ENCODE measurements around the gene OSBPL5. TPM values are rescaled to one million over a fixed set of nuclear protein-coding genes. Genes with fewer than 3 reads are reported as not detected.

OSBPL5 gene
- total RNA-seq, 4 donors from 2014 or later = 43.4 to 75.2 (median 56.8) TPM

DNA sequence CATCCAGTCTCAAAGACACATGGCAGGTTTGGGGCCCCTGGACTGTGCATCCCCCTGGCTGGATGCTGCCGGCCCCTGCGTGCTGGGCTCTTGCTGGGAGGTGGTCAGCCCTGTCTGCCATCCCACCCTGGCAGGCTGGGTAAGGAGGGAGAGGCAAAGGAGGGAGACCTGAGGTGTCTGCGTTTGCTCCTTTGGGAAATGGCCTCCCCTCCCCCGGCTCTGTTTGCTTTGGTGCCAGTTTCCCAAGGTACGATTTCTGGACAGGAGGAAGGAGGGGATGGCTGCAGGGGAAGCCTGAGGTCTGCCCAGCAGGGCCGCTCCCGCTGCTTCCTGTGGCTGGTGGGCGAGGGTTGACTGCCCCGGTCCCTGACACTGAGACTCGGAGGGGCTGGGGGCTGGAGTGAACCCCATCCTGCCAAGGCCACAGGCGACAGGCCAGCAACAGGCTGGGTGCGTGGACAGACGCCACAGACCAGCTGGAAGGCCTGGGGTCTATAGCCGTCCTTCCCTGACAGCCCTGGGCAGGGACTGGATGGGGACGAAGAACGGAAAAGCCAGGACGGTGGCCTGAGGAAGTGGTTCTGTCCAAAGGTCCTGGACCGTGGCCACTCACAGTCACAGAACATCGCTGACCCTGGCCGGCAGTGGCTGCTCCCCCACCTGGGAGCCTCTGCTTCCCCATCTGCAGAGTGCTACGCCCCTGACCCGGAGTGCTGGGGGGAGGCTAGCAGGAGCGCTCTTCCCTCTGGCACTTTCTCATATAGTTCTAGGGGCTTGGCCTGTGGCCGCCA, 38.0 kb downstream of the OSBPL5 start:
- WGBS = 75% methylated on average over 11 of the region's 24 CpGs
- DNase-seq (ENCODE audit: low spot score in 2 of 2) = peak; percentile 77 to 78
- peaks cover 67% of the 10 kb centered on the region for H3K4me1 ChIP-seq
- H3K36me3 ChIP-seq = peaks cover 16% of the 10 kb centered on the region
- TF ChIP-seq EP300 (IDR thresholded peaks at IDR 0.05) (no peak), POLR2AphosphoS5 (IDR thresholded peaks at IDR 0.05) (no peak), POLR2A (IDR thresholded peaks at IDR 0.05) (no peak), CTCF (IDR thresholded peaks at IDR 0.05) (no peak)
- H3K4me3 ChIP-seq = no peak overlapping the region
- H3K9me3 ChIP-seq = no peaks in the 10 kb centered on the region
- no peaks in the 10 kb centered on the region for H3K27me3 ChIP-seq
- peak overlapping the region; percentile 42 for H3K27ac ChIP-seq

DNA sequence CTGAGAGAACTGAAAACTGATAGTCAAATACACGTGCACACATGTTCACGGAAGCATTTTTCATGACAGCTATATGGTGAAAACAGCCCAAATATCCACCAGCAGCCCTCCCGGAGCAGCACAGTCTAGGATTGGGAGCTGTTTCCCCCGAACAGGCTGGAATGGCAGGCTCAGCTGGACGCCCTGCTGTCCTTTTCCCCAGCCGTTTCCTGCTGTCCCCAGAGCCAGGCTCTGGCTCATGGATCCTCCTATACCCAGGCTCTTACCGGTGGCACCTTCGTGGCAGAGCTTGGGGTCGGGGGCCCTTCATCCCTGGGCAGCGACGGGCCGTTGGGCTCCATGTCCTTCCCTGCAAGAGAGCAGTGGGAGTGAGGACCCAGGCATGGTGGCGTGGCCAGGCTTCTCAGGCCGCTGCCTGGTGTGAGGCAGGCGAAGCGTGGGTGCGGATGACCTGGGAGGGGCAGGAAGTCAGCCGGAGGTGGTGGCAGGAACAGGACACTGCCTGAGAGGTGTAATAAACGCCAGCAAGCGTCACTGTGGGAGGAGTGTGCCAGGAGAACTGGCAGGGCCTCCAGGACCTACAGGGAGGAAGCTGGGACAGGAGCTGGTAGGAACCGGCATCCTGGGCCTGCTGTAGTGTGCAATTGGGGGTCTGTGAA, 38.8 kb downstream of the OSBPL5 start:
- Histone ChIP-seq H3K4me3 (no peak overlapping the region), H3K9me3 (no peaks in the 10 kb centered on the region), H3K27me3 (no peaks in the 10 kb centered on the region), H3K4me1 (peaks cover 67% of the 10 kb centered on the region), H3K27ac (peak overlapping the region; percentile 42), H3K36me3 (peaks cover 23% of the 10 kb centered on the region)
- 82% methylated on average over 18 of the region's 21 CpGs for WGBS
- peak; percentile 77 to 82 for DNase-seq (ENCODE audit: low spot score in 2 of 2)
- TF ChIP-seq EP300 (IDR thresholded peaks at IDR 0.05) = no peak

- H3K4me3 ChIP-seq = no peak overlapping the region
- WGBS = 65% methylated on average over 3 of the region's 3 CpGs
- H3K4me1 ChIP-seq = peaks cover 52% of the 10 kb centered on the region
- H3K27ac ChIP-seq = no peak overlapping the region
- no peaks in the 10 kb centered on the region for H3K9me3 ChIP-seq
- DNase-seq (ENCODE audit: low spot score in 2 of 2) = no peak
- H3K36me3 ChIP-seq = peaks cover 36% of the 10 kb centered on the region
- TF ChIP-seq POLR2A (IDR thresholded peaks at IDR 0.05) (no peak), POLR2AphosphoS5 (IDR thresholded peaks at IDR 0.05) (no peak), EP300 (IDR thresholded peaks at IDR 0.05) (no peak), CTCF (IDR thresholded peaks at IDR 0.05) (no peak)
- no peaks in the 10 kb centered on the region for H3K27me3 ChIP-seq
These were observed 40.3 kb downstream of the OSBPL5 start for GRCh38 chr11:3124821-3125220.

GRCh38 chr11:3123761-3124733, 41.1 kb downstream of the OSBPL5 start:
- peaks cover 45% of the 10 kb centered on the region for H3K4me1 ChIP-seq
- DNase-seq (ENCODE audit: low spot score in 2 of 2) = peak; percentile 94
- TF ChIP-seq POLR2AphosphoS5 (IDR thresholded peaks at IDR 0.05) (peak in 2 of 3 donors; percentile 8 to 90), CTCF (IDR thresholded peaks at IDR 0.05) (no peak)
- H3K9me3 ChIP-seq = no peaks in the 10 kb centered on the region
- WGBS = 40% methylated on average over 17 of the region's 19 CpGs
- H3K27ac ChIP-seq = peak overlapping the region; percentile 78
- H3K27me3 ChIP-seq = no peaks in the 10 kb centered on the region
- H3K36me3 ChIP-seq = peaks cover 42% of the 10 kb centered on the region
- H3K4me3 ChIP-seq = no peak overlapping the region

GRCh38 chr11:3123305-3123704, 41.8 kb downstream of the OSBPL5 start:
- no peaks in the 10 kb centered on the region for H3K9me3 ChIP-seq
- H3K27me3 ChIP-seq = no peaks in the 10 kb centered on the region
- WGBS = 18% methylated on average over 12 of the region's 19 CpGs
- H3K27ac ChIP-seq = peak overlapping the region; percentile 78
- H3K36me3 ChIP-seq = peaks cover 44% of the 10 kb centered on the region
- peak; percentile 91 to 94 for DNase-seq (ENCODE audit: low spot score in 2 of 2)
- H3K4me3 ChIP-seq = no peak overlapping the region
- peaks cover 43% of the 10 kb centered on the region for H3K4me1 ChIP-seq
- TF ChIP-seq POLR2AphosphoS5 (IDR thresholded peaks at IDR 0.05) = peak in 2 of 3 donors; percentile 33 to 42
- TF ChIP-seq POLR2A (IDR thresholded peaks at IDR 0.05) = no peak
- TF ChIP-seq CTCF (IDR thresholded peaks at IDR 0.05) = no peak
- TF ChIP-seq EP300 (IDR thresholded peaks at IDR 0.05) = no peak
